ENCODE results near the gene TACC2.

TACC2 gene

DNA sequence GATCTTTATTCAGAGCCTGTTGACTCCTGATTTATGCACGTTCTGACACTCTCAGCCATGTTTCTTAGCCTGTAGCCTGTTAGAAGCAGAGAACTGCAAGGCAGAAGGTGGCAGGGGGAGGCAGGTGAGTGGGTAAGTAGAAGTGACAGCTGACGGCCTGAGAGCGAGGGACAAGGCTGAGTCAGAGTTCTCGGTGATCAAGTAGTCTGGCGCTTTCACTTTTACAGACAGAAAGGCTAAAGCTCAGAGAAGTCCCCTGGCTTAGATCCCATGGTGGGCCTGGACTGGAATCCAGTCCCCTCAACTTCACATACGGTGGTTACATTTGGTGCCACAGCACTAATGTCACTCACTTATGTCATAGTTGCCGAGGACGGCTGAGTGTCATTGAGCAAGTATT is 139.0 kb downstream of the TACC2 start:
- Histone ChIP-seq H3K4me1 (ENCODE audit: insufficient read depth, low read length, severe bottlenecking) (no peaks in the 10 kb centered on the region), H3K36me3 (ENCODE audit: insufficient read depth, low read length) (no peaks in the 10 kb centered on the region), H3K27me3 (ENCODE audit: insufficient read depth, low read length) (no peaks in the 10 kb centered on the region), H3K79me2 (ENCODE audit: insufficient read depth, low read length) (no peaks in the 10 kb centered on the region), H3K4me2 (ENCODE audit: low read length) (no peak overlapping the region), H3F3A (ENCODE audit: insufficient read depth, low read length) (no peaks in the 10 kb centered on the region), H2AFZ (ENCODE audit: low read length) (no peak overlapping the region), H4K20me1 (ENCODE audit: insufficient read depth, low read length) (no peaks in the 10 kb centered on the region), H3K27ac (ENCODE audit: low read depth, low read length, poor library complexity, severe bottlenecking) (no peak overlapping the region), H3K9me2 (ENCODE audit: low read depth, low read length) (no peaks in the 10 kb centered on the region), H3K9ac (ENCODE audit: low read length) (no peak overlapping the region), H3K4me3 (ENCODE audit: low read depth, low read length, poor library complexity, severe bottlenecking) (no peak overlapping the region), H3K9me3 (ENCODE audit: low read length) (no peaks in the 10 kb centered on the region)
- TF ChIP-seq, protein P1, sequence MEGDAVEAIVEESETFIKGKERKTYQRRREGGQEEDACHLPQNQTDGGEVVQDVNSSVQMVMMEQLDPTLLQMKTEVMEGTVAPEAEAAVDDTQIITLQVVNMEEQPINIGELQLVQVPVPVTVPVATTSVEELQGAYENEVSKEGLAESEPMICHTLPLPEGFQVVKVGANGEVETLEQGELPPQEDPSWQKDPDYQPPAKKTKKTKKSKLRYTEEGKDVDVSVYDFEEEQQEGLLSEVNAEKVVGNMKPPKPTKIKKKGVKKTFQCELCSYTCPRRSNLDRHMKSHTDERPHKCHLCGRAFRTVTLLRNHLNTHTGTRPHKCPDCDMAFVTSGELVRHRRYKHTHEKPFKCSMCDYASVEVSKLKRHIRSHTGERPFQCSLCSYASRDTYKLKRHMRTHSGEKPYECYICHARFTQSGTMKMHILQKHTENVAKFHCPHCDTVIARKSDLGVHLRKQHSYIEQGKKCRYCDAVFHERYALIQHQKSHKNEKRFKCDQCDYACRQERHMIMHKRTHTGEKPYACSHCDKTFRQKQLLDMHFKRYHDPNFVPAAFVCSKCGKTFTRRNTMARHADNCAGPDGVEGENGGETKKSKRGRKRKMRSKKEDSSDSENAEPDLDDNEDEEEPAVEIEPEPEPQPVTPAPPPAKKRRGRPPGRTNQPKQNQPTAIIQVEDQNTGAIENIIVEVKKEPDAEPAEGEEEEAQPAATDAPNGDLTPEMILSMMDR (IDR thresholded peaks at IDR 0.05; ENCODE audit: low read length) = no peak
- TF ChIP-seq EZH2 (IDR thresholded peaks at IDR 0.05; ENCODE audit: borderline replicate concordance, low read length) = no peak

DNA sequence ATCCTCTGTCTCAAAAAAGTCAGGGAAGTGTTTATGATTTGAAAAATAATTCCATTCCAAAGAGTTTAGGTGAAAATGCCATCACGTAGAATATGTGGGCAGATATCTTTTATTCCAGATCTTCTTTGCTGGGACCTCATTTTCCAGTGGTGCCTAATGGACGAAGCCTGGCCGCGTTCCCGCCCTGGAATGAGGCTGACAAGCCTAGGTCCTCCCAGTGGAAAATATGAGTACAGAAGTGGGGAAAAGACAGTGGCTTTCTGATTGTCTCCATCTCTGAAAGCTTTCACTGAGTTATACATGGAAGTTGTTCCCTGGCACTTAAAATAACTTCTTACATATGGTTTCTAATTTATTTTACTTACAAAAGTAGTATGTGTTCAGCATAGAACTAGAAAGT is 139.4 kb downstream of the TACC2 start:
- Histone ChIP-seq H3F3A (ENCODE audit: insufficient read depth, low read length) (no peaks in the 10 kb centered on the region), H3K36me3 (ENCODE audit: insufficient read depth, low read length) (no peaks in the 10 kb centered on the region), H3K4me1 (ENCODE audit: insufficient read depth, low read length, severe bottlenecking) (no peaks in the 10 kb centered on the region), H3K9me3 (ENCODE audit: low read length) (no peaks in the 10 kb centered on the region), H3K27ac (ENCODE audit: low read depth, low read length, poor library complexity, severe bottlenecking) (no peak overlapping the region), H3K79me2 (ENCODE audit: insufficient read depth, low read length) (no peaks in the 10 kb centered on the region), H3K9ac (ENCODE audit: low read length) (no peak overlapping the region), H3K9me2 (ENCODE audit: low read depth, low read length) (no peaks in the 10 kb centered on the region), H3K4me3 (ENCODE audit: low read depth, low read length, poor library complexity, severe bottlenecking) (no peak overlapping the region), H3K27me3 (ENCODE audit: insufficient read depth, low read length) (no peaks in the 10 kb centered on the region), H3K4me2 (ENCODE audit: low read length) (no peak overlapping the region), H4K20me1 (ENCODE audit: insufficient read depth, low read length) (no peaks in the 10 kb centered on the region), H2AFZ (ENCODE audit: low read length) (no peak overlapping the region)
- TF ChIP-seq, protein P1 (IDR thresholded peaks at IDR 0.05; ENCODE audit: low read length) = no peak
- TF ChIP-seq EZH2 (IDR thresholded peaks at IDR 0.05; ENCODE audit: borderline replicate concordance, low read length) = no peak

DNA sequence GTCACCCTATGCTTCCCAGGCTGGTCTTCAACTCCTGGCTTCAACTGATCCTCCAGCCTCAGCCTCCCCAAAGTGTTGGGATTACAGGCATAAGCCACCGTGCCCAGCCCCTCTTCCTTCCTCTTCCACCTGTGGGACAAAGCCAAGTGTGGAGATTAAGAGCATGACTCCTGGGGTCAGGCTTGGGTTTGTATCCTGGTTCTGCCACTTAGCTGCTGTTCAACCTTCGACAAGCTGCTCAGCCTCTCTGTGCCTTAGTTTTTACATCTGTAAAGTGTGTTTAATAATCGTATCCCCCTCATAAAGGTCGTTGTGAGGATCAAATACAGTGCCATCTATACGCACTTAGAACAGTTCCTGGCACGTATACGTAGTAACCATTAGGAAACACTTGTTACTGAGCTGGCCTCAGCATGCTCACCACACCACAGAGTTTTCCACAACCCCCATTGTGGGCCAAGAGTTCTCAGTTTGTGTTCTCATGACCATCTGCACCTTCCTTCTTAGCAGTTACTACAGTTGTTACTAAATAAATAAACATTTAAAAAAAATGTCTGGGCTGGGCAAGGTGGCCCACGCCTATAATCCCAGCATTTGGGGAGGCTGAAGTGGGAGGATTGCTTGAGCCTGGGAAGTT is 141.6 kb downstream of the TACC2 start:
- H3K27me3 ChIP-seq (ENCODE audit: insufficient read depth, low read length) = no peaks in the 10 kb centered on the region
- H3K4me1 ChIP-seq (ENCODE audit: insufficient read depth, low read length, severe bottlenecking) = no peaks in the 10 kb centered on the region
- no peaks in the 10 kb centered on the region for H3F3A ChIP-seq (ENCODE audit: insufficient read depth, low read length)
- H3K79me2 ChIP-seq (ENCODE audit: insufficient read depth, low read length) = no peaks in the 10 kb centered on the region
- H3K9ac ChIP-seq (ENCODE audit: low read length) = no peak overlapping the region
- no peak overlapping the region for H3K4me2 ChIP-seq (ENCODE audit: low read length)
- H2AFZ ChIP-seq (ENCODE audit: low read length) = no peak overlapping the region
- no peaks in the 10 kb centered on the region for H3K9me3 ChIP-seq (ENCODE audit: low read length)
- TF ChIP-seq EZH2 (IDR thresholded peaks at IDR 0.05; ENCODE audit: borderline replicate concordance, low read length) = no peak
- TF ChIP-seq, protein P1 (IDR thresholded peaks at IDR 0.05; ENCODE audit: low read length) = no peak
- H3K36me3 ChIP-seq (ENCODE audit: insufficient read depth, low read length) = no peaks in the 10 kb centered on the region
- no peaks in the 10 kb centered on the region for H3K9me2 ChIP-seq (ENCODE audit: low read depth, low read length)
- H3K27ac ChIP-seq (ENCODE audit: low read depth, low read length, poor library complexity, severe bottlenecking) = no peak overlapping the region
- H3K4me3 ChIP-seq (ENCODE audit: low read depth, low read length, poor library complexity, severe bottlenecking) = no peak overlapping the region
- no peaks in the 10 kb centered on the region for H4K20me1 ChIP-seq (ENCODE audit: insufficient read depth, low read length)
